ENCODE measurements around the gene DCAF4.
"Not testable (repeated sequence)": the region's sequence is repeated elsewhere in the genome, so short reads cannot be mapped to it uniquely, and the experiment has no call there.

Gene DCAF4

DNA sequence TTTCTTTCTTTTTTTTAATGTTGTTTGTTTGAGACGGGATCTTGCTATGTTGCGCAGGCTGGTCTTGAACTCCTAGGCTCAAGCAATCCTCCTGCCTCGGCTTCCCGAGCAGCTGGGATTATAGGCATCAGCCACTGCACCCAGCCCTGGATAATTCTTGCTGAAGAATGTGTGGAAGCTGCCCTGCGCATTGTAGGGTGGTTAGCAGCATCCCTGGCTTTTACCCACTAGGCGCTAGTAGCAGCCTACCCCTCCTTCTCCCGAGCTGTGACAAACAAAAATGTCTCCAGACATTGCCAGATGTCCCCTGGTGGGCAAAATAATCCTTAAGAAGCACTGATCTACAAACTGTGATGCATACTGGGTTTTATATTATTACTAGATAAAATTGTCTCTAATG is 6.6 kb downstream of the DCAF4 start:
- no peak for DNase-seq (ENCODE audit: low spot score)

DNA sequence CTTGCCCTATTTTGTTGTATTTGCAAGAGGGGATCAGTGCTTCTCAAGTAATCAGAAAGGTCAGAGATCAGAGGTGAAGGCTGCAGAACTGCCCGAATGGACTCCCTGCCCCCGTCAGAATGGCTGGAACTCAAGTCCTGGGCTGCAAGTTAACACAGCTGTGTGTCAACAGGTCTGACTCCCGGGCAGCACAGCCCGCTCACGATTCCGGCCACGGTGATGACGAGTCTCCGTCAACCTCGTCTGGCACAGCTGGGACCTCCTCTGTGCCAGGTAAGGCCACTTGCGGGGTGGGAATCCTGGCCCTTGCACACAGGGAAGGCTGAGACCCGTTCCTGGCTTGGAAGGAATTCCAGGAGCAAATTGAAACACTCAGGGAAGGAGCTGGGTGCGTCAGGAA is 13.4 kb downstream of the DCAF4 start:
- no peak for DNase-seq (ENCODE audit: low spot score)

DNA sequence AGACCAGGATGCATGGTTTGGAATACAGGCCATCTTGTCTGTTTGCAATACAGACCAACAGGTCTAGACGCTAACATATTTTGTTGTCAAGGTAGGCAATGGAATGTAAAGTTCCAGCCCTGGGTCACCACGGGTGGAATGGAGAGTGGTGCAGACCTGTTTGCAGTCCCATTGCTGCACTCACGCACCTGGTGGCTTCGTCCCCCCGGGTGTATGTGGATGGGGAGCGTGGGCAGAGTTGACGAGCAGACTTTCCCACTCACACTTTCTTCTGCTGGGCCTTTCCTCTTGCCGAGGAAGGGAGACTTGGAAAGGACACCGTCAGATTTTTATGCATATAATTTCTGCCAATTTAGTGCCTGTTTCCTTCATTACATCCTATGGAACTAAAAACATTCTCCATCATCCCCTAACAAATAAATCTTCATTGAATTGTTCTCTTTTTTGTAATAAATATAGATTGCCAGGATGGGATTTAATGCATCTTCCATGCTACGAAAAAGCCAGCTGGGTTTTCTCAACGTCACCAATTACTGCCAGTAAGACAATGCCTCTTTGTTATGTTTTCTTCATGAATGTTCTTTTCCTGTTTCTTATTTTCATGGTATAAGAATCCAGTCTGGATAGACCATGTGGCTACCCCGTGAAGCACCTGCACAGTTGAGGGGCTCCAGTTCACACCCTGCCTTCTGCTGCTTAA is 15.2 kb downstream of the DCAF4 start:
- DNase-seq (ENCODE audit: low spot score), result no peak

DNA sequence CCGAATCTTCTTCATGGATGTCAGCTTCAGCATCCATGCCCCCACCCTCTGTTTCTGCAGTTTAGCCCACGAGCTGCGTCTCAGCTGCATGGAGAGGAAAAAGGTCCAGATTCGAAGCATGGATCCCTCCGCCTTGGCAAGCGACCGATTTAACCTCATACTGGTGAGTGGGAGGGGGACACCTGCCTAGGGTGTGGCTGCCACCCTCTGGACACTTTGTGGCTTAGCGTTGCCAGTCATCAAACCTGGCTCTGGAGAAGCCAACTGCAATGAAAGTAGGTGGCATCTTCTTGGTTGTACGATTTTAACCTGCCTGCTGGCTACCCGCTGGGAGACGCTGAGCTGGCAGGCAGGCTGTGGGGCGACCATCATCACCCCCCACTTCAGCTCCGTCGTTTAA is 16.7 kb downstream of the DCAF4 start:
- DNase-seq (ENCODE audit: low spot score), result no peak

DNA sequence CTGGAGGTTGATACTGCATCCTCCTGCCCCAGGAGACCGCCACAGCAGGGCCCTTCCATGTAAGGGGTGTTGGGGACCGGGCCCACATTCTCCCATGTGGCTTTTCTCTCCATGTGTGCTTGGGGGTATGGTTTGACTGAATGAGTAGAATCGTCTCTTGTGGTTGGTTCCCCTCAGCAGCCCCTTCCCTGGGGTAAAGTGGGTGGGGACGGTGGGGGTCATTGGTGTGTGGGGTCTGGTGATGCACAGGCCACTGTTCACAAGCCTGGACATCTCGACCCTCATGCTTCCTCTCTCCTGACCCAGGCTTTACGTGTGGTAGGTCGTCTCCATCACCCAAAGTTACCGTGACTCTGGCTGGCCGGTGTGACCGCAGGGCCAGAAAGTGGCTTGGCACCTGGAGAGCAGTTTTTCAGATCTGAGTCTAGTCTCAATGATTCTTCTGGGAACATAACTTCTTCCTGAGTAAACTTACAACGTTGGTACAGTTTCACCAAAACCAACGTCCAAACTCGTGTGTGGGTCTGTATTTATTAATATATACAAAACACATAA is 17.7 kb downstream of the DCAF4 start:
- DNase-seq (ENCODE audit: low spot score), result no peak

DNA sequence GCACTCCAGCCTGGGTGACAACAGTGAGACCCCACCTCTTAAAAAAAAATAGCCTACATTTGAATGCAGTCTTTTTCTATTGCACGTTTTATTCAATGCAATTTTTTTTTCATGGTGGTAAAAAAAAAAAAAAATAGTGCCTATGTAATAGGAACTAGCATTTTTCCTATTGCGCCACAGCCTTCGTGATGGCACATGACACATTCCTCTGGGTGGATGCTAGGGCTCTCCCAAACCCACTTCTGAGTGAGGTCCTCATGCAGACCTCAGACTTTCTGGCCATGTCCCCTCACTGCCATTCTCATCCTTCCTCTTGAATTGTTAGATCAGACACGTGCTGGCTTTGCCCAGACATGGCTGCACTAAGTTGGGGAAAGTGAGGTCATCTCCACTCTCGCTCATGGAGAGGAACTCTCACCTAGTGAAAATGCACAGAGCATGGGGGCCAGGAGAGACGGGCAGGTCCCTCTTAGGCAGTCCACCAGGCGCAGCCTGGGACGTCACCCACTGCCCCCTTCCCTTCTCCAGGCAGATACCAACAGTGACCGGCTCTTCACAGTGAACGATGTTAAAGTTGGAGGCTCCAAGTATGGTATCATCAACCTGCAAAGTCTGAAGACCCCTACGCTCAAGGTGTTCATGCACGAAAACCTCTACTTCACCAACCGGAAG is 19.2 kb downstream of the DCAF4 start:
- DNase-seq (ENCODE audit: low spot score), result no peak

DNA sequence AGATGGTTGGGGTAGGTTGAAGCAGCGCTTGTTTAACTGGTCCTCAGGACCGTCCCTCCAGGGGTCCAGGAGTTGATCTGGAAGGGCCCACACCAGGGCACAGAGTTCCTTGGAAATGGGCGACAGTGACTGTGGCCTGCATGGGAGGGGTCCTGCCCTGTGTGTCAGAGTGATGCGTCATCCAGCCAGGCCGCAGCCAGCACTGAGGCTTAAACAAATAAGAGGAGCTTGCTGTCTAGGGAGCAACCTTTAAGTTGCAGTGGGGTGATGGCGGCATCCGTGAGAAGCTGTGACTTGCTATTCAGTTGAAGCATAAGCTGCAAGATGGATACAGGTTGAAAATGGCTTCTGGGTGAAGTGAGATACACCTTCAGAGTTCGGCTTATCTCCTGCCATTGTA is 20.2 kb downstream of the DCAF4 start:
- DNase-seq (ENCODE audit: low spot score), result no peak

DNA sequence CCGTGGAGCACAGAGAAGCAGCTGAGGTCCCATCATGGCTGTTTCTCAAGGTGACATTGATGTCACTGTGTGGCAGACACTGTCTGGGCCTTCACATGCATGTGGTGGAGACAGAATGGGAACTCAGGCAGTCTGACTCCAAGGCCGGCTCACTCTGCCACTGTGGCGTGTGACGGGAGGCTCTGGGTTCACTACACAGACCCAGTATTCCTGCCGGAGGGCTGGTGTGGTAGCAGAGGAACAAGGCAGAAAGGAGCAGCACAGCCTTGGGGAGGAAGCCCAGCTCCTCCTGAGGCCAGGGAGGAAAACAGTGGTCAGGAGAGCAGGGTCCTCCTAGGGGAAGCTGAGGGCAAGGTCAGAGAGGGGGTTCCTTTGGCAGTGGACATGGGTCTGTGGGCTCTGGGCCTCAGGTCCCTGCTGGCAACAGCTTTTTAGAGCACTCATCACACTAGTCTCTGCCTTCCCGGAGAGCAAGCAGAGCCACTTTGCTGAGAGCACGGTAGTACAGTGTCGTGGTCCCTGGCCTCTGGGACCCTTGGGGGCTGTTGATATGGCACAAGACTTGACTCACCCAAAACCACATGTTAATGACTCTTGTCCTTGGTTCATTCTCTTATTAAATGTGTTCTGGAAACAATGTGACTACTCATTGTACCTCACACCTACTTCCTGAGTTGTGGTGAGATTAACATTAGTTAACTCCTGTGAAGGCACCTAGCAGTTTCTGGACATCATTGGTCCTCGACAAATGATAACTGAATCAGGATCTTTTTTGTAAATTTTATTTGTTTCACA is 21.3 kb downstream of the DCAF4 start:
- DNase-seq (ENCODE audit: low spot score), result peak; percentile 64

DNA sequence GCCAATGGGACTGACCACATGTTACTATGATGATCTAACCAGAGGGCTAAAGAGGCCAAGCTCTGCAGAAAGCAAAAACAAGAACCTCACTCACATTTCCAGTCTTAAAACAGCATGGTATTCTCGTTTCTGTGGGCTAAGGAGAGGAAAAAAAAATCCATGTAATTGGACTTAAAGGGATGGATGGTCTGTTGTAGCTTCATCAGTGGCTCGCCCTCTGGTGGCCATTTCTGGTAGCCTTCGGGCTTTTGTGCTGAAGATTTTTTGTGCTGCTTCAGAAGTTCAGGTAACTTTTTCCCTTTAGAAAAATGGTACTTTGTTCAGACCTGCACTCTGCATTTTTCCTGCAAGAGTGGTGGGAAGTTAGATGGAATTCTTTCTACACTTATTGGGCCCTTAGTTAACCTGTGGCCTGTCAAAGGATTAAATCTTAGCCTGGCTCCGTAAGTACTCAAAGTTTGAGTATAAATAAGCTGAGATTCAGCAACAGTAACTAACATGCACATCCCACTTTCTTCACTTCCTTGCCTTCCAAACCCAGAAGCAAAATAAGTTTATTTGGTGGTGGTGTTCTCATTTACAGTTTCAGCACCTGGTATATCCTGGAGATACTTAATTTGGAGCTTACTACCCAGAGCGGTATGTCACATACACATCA is 22.3 kb downstream of the DCAF4 start:
- DNase-seq (ENCODE audit: low spot score), result peak; percentile 63

DNA sequence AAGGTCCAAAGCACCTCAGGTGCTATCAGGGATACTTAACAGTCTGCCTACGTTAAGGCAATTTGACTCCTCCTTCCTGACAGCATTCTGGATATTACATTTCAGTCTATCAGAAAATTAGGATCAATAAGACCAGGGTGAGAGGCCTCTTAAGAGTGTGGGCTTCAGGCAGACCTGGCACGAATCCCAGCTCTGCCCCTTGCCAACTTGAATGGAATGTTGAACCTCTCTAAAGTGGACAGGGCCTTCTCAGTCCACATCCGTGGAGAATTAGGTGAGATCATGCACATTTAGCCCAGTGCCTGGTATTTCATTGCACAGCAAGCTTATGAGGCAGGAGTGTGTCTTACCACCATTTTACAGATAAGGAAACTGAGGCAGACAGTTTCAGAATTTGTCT is 25.9 kb downstream of the DCAF4 start:
- no peak for DNase-seq (ENCODE audit: low spot score)

DNA sequence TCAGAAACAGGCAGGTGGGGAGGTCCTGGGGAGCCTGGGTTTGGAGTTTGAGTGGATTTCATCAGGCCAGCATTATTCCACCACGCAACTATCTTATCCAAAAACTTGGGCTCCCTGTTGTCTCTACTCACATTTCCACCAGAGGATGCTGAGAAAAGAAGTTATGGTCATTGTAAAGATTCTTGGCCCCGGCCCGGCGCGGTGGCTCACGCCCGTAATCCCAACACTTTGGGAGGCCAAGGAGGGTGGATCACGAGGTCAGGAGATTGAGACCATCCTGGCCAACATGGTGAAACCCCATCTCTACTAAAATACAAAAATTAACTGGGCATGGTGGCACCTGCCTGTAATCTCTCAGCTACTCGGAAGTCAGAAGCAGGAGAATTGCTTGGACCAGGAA is 30.5 kb downstream of the DCAF4 start:
- not testable (repeated sequence) for DNase-seq (ENCODE audit: low spot score)

DNA sequence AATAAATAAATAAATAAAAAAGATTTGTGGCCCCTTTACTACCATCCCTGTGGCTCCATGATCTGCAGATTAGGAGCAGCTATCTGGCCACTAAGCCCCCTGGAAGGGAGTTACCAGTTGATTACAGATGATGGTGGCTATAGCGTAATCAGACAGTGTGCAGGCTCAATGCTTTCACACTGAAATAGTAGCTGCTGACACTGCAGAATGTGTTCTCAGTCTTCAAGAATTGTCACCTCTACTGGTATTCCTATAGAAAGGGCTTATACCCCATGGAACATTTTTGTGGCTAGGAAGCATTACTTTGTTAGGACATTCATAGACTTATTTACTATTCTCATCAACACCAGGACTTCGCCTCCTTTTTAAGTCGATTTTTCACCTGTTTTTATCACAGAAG is 30.9 kb downstream of the DCAF4 start:
- no peak for DNase-seq (ENCODE audit: low spot score)

DNA sequence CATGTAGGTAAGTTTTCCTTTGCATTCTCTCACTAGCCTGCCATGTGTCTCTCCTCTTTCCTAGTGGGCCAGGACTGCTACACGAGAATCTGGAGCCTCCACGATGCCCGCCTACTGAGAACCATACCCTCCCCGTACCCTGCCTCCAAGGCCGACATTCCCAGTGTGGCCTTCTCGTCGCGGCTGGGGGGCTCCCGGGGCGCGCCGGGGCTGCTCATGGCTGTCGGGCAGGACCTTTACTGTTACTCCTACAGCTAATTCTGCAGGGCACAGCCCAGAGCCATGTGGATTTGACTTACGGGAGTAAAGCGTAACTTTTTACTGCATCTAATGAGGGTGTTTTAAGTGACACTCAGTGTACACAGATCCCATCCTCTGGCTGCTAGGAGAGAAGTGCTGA is 32.3 kb downstream of the DCAF4 start:
- DNase-seq (ENCODE audit: low spot score), result no peak

DNA sequence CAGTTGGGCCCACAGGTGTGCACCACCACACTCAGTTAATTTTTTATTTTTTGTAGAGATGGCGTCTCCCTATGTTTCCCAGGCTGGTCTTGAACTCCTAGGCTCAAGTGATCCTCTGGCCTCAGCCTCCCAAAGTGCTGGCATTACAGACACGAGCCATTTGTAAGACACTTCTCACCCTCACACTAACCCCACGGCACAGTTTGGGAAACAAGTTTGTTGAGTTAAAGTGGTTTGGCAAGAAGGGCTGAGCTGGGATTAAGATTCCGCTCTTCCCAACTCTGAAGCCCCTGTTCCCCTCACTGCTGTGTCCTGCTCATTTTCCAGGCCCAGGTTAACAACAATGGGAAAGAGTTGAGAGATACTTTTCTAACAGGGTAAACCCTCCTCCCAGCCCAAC is 34.8 kb downstream of the DCAF4 start:
- not testable (repeated sequence) for DNase-seq (ENCODE audit: low spot score)

DNA sequence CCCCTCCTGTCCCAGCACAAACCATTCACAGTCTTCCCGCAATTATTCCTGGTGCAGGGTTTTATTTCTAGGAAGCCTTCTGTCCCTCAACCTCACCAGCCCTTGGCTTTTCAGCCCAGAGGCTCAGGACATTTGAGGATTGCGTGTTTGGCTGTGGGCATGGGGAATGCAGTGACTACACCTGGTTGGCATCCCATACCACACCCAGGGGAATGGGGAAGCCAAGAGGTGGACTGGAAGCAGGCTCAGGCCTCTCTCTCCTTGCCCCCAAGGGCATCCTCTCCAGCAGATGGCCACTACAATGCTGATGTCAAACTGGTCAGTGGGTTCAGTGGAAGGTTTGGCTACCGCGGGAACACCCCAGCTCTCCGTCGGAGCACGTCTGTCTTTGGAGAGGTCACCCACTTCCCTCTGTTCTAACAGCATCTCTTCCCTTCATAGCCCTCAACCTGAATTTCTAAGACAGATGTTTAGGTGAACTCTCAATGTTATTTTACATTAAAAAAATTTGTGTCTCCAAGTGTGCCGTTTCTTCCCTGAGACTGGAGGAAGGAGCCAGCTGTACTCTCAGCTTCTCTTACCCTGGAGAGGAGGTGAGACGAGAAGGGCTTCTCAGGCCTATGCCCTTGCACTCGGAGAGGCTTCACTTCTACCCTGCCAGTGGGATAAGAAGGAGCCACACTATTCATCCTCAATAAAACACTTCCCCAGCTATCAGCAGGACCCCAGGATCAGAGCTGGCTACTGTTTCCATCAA is 35.5 kb downstream of the DCAF4 start:
- peak; percentile 92 for DNase-seq (ENCODE audit: low spot score)

DNA sequence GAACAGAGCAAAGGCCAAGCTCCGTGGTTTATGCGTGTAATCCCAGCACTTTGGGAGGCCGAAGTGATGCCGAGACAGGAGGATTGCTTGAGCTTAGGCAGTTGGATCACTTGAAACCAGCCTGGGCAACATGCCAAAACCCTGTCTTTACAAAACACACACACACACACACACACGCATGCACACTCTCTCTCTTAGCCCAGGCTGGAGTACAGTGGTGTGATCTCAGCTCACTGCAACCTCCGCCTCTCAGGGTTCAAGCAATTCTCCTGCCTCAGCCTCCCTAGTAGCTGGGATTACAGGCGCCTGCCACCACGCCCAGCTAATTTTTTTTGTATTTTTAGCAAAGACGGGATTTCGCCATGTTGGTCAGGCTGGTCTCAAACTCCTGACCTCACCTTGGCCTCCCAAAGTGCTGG is 36.1 kb downstream of the DCAF4 start:
- DNase-seq (ENCODE audit: low spot score), result peak; percentile 48

DNA sequence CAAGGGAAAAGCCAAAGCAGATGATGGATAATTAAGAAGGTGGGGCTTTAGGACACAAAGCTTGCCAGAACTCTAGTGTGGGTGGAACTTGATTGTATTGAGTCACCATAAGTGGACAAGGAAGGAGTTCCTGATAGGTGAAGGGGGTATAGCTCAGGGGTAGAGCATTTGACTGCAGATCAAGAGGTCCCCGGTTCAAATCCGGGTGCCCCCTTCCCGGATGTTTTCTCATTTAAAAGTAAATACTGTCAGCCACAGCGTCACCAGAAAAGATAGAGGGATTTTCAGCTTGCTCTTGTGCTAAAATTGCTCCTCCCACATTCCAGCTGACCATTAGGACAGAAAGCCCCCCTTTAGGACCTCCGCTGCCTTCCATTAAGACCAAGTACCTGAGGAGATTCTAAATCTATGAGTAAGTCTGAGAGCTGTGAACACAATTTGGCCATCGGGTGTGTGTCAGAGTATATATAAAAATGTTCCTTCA is 36.6 kb downstream of the DCAF4 start:
- peak; percentile 91 for DNase-seq (ENCODE audit: low spot score)

DNA sequence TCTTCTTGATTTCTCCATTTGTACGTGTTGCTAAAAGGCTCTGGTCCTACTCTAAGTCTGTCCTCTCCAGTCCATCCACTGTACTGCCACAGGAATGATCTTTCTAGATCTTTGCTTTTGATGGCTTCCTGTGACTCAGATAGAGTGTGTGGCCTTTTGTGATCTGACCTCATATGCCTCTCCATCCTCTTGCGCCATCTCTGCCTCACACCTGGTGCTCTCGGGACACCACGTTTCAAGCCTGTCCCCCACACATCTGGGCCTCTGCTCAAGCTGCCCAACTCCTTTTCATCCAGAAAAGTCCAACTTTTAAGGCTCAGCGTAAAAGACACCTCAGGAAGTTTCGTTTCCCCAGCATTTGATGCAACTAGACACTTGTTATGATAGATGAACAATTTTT is 39.0 kb downstream of the DCAF4 start:
- peak; percentile 51 for DNase-seq (ENCODE audit: low spot score)

DNA sequence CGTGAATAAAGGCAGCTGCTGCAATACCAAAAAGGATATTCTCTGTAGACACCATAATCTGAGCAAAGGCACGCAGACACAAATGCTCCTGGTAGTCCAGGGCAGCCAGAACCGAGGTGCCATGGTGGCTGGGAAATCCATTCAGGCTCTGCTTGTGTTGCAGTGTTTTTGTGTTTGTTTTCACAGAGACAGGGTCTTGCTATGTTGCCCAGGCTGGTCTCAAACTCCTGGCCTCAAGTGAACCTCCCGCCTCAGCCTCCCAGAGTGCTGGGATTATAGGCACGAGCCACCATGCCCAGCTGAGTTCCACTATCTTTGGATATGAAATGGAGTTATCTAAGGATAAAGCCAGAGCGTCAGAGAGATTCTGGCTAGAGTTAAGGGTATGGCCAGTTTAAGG is 39.8 kb downstream of the DCAF4 start:
- DNase-seq (ENCODE audit: low spot score), result no peak

DNA sequence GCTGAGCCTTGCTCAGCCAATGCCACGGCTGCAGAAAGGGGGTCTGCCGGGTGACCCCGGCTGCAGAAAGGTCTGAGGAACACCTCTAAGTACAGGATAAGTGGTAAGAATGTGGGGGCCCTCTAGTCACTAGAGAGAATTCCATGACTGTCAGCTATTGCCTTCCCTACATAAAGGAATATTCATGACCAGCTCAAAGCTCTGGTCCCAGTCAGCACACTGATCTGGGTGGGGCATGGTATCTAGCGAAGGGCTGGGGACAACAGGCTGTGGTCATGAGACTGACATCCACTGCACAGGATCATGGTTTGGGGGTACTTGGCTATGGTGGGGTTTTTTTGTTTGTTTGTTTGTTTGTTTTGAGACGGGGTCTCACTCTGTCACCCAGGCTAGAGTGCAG is 42.1 kb downstream of the DCAF4 start:
- no peak for DNase-seq (ENCODE audit: low spot score)

DNA sequence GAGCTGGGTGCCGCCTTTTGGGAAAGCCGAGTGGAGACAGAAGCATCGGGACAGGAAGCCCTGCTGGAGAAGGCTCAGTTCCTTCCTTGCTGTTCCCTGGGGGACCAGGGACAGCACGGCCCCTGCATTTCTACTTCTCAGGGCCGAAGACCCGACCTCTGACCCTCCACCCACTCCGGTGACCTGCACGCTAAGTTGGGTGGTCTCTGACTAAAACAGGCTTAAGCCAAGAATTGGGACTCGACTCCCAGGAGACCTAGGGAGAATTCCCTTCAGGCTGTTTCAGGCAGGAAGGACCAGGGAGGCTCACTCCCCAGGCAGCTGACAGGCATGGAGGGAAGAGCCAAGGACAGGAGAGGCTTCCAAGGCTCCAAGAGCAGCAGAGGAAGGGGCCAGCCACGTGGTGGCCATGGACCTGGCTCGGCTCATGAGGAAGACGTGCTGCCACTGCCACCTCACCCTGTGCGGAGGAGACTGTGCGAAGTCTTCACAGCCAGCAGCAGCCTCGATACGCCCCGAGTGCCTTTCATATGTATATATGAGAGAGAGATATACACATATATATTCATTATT is 43.9 kb downstream of the DCAF4 start:
- DNase-seq (ENCODE audit: low spot score), result no peak
